Activated T-cell treated with anti-CD3 and anti-CD28 coated beads, Interleukin-2, amount 50 U/mL, for 4 hours (primary cell): ENCODE results near the gene COL4A1. TPM values are rescaled to one million over a fixed set of nuclear protein-coding genes. Genes with fewer than 3 reads are reported as not detected.

Source experiments
- ATAC-seq, 2 donors: fragments of 200-7000 bp; cut with Tn5 transposase; one replicate each; pipeline ENCODE4 v1.10.0; 2021
- DNase-seq: peaks from one replicate; pipeline ENCODE4 v3.0.0-alpha.2; 2020
- H3K27me3 Mint-ChIP-seq: one replicate; pipeline ENCODE4 v1.8.0; 2021; ENCODE audit warnings: low read depth, mixed read lengths
- H3K36me3 Mint-ChIP-seq: one replicate; pipeline ENCODE4 v1.8.0; 2022; ENCODE audit warnings: mixed read lengths; ENCODE audit not compliant: insufficient read depth
- H3K4me1 Mint-ChIP-seq: one replicate; pipeline ENCODE4 v1.8.0; 2021; ENCODE audit warnings: low read depth, mixed read lengths
- H3K4me3 Mint-ChIP-seq: one replicate; pipeline ENCODE4 v1.8.0; 2021; ENCODE audit warnings: mild to moderate bottlenecking, moderate library complexity, mixed read lengths
- H3K9me3 Mint-ChIP-seq: one replicate; pipeline ENCODE4 v1.8.0; 2021; ENCODE audit warnings: mixed read lengths
- total RNA-seq, 3 donors: library from RNA; stranded (reverse); gene quantifications; one replicate each; pipeline ENCODE4 v1.2.1, GENCODE V29; 2021

Gene COL4A1
- total RNA-seq, 3 donors from 2014 or later = 0.42 to 0.66 (median 0.54) TPM

GRCh38 chr13:110301606-110302553, 5.1 kb downstream of the COL4A1 start:
- Mint-ChIP-seq H3K4me3 (no peak overlapping the region), H3K9me3 (no peaks in the 10 kb centered on the region), H3K36me3 (no peaks in the 10 kb centered on the region), H3K4me1 (no peaks in the 10 kb centered on the region), H3K27me3 (peaks cover 64% of the 10 kb centered on the region)
- DNase-seq (no peak), ATAC-seq (no peak)

- no peak for ATAC-seq
- Mint-ChIP-seq H3K27me3 (peaks cover 70% of the 10 kb centered on the region), H3K9me3 (no peaks in the 10 kb centered on the region)
Observed at GRCh38 chr13:110301083-110301482, 5.9 kb downstream of the COL4A1 start.

GRCh38 chr13:110300090-110300815, 6.7 kb downstream of the COL4A1 start:
- Mint-ChIP-seq H3K36me3 (no peaks in the 10 kb centered on the region), H3K4me3 (no peak overlapping the region), H3K27me3 (peaks cover 67% of the 10 kb centered on the region), H3K4me1 (no peaks in the 10 kb centered on the region), H3K9me3 (no peaks in the 10 kb centered on the region)
- ATAC-seq = no peak
- no peak for DNase-seq

More at GRCh38 chr13:110301083-110301482, 5.9 kb downstream of the COL4A1 start:
- no peak for DNase-seq
- H3K4me3 Mint-ChIP-seq = no peak overlapping the region
- H3K4me1 Mint-ChIP-seq = no peaks in the 10 kb centered on the region
- H3K36me3 Mint-ChIP-seq = no peaks in the 10 kb centered on the region

GRCh38 chr13:110299283-110299840, 7.6 kb downstream of the COL4A1 start:
- Mint-ChIP-seq H3K27me3 (peaks cover 59% of the 10 kb centered on the region), H3K4me1 (no peaks in the 10 kb centered on the region), H3K4me3 (no peak overlapping the region), H3K9me3 (no peaks in the 10 kb centered on the region), H3K36me3 (no peaks in the 10 kb centered on the region)
- DNase-seq = no peak
- no peak for ATAC-seq

GRCh38 chr13:110298505-110299282, 8.3 kb downstream of the COL4A1 start:
- Mint-ChIP-seq H3K4me1 (no peaks in the 10 kb centered on the region), H3K36me3 (no peaks in the 10 kb centered on the region), H3K9me3 (no peaks in the 10 kb centered on the region), H3K4me3 (no peak overlapping the region), H3K27me3 (peaks cover 52% of the 10 kb centered on the region)
- peak; percentile 28 to 66 for ATAC-seq
- no peak for DNase-seq

- DNase-seq (no peak), ATAC-seq (no peak)
- Mint-ChIP-seq H3K27me3 (peaks cover 47% of the 10 kb centered on the region), H3K36me3 (no peaks in the 10 kb centered on the region), H3K9me3 (no peaks in the 10 kb centered on the region), H3K4me3 (no peak overlapping the region), H3K4me1 (no peaks in the 10 kb centered on the region)
Observed at GRCh38 chr13:110297766-110298504, 9.0 kb downstream of the COL4A1 start.

DNA sequence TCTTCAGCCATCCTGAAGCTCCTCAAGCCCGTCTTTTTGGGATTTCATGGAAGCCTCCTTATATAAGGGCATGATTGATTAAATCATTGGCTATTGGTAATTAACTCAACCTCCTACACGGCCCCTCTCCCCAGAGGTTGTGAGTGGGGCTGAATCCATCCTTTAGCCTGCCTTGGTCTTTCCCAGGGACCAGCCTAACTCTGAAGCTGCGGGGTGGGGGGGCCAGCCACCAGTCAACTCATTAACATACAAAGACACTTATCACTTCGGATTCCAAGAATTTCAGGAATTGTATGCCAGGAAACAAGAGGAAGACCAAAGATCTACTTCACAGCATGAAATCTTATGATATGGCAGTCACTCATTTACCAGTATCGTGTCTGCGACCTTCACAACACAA, 9.9 kb downstream of the COL4A1 start:
- no peak for DNase-seq
- H3K4me3 Mint-ChIP-seq = no peak overlapping the region
- H3K36me3 Mint-ChIP-seq = no peaks in the 10 kb centered on the region
- H3K9me3 Mint-ChIP-seq = no peaks in the 10 kb centered on the region
- no peaks in the 10 kb centered on the region for H3K4me1 Mint-ChIP-seq
- H3K27me3 Mint-ChIP-seq = peaks cover 43% of the 10 kb centered on the region
- ATAC-seq = no peak

DNA sequence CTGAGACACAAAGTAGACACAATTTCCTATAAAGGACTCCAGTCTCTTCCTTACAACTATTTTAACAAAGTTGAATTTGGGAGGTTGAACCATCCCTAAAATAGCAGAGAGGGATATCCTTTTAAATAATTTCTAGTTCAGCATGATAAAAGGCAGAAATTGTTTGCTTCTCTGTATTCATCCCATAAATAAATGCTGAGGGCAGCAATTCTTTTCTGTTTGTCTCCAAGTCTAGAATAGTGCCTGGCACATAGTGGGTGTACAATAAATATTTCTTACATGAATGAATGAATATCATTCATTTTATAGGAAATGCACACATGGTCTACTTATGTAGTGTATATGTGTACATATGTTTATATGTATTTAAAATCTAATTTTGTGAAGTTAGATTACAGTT, 12.3 kb downstream of the COL4A1 start:
- no peaks in the 10 kb centered on the region for H3K4me1 Mint-ChIP-seq
- H3K36me3 Mint-ChIP-seq = no peaks in the 10 kb centered on the region
- H3K4me3 Mint-ChIP-seq = no peak overlapping the region
- ATAC-seq (no peak), DNase-seq (no peak)
- H3K9me3 Mint-ChIP-seq = no peaks in the 10 kb centered on the region
- peaks cover 32% of the 10 kb centered on the region for H3K27me3 Mint-ChIP-seq

- Mint-ChIP-seq H3K9me3 (no peaks in the 10 kb centered on the region), H3K4me1 (no peaks in the 10 kb centered on the region), H3K27me3 (peaks cover 27% of the 10 kb centered on the region), H3K4me3 (no peak overlapping the region), H3K36me3 (no peaks in the 10 kb centered on the region)
- DNase-seq (no peak), ATAC-seq (no peak)
Observed at GRCh38 chr13:110294146-110294545, 12.8 kb downstream of the COL4A1 start.

- Mint-ChIP-seq H3K4me3 (no peak overlapping the region), H3K4me1 (no peaks in the 10 kb centered on the region), H3K27me3 (peaks cover 24% of the 10 kb centered on the region), H3K36me3 (no peaks in the 10 kb centered on the region), H3K9me3 (no peaks in the 10 kb centered on the region)
- DNase-seq (no peak), ATAC-seq (no peak)
Observed at GRCh38 chr13:110293649-110294048, 13.3 kb downstream of the COL4A1 start.

DNA sequence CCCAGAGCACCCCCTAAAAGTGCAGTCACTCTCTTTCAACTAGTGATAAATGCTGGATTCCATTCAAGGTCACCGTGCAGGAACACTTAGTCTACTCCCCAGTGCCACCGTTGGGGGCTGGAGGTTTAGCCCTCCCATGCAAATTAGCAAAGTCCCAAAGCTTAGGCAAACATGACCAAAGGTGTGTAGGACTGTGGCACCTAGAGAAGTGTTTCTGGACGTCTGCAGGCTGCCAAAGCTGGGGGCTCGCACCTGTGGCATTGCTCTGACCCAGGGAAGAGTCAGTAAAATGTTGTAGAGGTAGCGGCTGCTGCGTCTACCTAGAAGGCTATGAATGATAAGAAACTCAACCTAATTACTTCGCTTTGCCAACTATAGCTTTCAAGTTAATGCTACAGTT, 13.9 kb downstream of the COL4A1 start:
- Mint-ChIP-seq H3K36me3 (no peaks in the 10 kb centered on the region), H3K27me3 (peaks cover 19% of the 10 kb centered on the region), H3K9me3 (no peaks in the 10 kb centered on the region), H3K4me1 (no peaks in the 10 kb centered on the region), H3K4me3 (no peak overlapping the region)
- DNase-seq = no peak
- ATAC-seq = no peak

DNA sequence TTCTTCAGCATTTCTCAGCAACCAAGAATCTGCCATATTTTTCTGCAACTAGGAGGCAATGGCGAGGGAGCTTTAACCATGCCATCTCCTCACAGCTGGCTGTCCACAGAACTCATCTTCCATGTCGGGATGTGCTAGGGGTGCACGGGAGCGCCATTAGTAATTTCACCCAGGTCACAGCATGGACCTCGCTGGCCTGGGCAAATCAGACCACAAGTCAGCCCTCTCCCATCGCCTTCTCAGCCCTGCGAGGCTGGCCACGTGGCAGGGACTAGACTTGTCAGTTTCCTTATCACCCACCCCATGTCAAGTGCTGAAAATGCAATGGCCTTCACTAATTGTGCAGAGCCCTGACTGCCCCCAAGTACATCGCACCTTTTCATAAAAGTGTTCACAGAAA, 15.7 kb downstream of the COL4A1 start:
- Mint-ChIP-seq H3K9me3 (no peaks in the 10 kb centered on the region), H3K4me3 (no peak overlapping the region), H3K36me3 (no peaks in the 10 kb centered on the region), H3K4me1 (no peaks in the 10 kb centered on the region), H3K27me3 (peaks cover 12% of the 10 kb centered on the region)
- DNase-seq (no peak), ATAC-seq (no peak)

GRCh38 chr13:110290826-110291225, 16.1 kb downstream of the COL4A1 start:
- Mint-ChIP-seq H3K9me3 (no peaks in the 10 kb centered on the region), H3K27me3 (peaks cover 11% of the 10 kb centered on the region), H3K4me3 (no peak overlapping the region), H3K4me1 (no peaks in the 10 kb centered on the region), H3K36me3 (no peaks in the 10 kb centered on the region)
- no peak for DNase-seq
- no peak for ATAC-seq
